HG02870 (cell line): ENCODE data around the gene DNAJB1.

Experiments
- ATAC-seq: cut with Tn5 transposase; IDR thresholded peaks from one replicate; pipeline ENCODE4 v1.9.1; 2021; ENCODE audit warnings: mild to moderate bottlenecking, moderate library complexity; ENCODE audit not compliant: unreplicated experiment

Gene DNAJB1

DNA sequence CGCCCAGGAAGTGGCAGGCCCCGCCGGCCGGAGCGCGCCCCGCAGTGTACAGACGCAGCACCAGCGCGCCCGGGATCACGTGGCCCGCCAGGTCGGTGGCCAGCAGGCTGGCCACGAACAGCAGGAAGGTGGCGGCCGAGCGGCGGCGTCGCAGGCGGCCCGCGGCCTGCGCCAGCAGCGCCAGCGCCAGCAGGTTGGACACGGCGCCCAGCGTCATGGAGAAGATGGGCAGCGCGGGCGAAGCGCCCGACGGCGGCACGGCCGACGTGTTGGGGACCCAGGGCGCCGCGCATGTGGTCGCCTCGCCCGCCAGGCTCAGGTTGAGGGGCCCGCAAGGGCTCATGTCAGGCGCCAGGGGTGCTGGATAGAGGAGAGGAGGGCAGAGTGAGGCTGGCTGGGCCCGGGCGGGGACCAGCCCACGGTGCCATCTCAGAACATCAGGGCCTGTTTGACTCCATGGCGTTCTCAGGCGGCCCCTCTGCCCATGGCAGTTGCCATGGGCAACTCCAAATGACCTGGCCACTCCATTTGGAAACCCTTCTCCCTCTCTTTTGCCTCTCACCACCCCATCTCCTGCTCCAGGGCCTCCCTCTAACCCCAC lies 44.1 kb downstream of the DNAJB1 start:
- ATAC-seq: no peak

DNA sequence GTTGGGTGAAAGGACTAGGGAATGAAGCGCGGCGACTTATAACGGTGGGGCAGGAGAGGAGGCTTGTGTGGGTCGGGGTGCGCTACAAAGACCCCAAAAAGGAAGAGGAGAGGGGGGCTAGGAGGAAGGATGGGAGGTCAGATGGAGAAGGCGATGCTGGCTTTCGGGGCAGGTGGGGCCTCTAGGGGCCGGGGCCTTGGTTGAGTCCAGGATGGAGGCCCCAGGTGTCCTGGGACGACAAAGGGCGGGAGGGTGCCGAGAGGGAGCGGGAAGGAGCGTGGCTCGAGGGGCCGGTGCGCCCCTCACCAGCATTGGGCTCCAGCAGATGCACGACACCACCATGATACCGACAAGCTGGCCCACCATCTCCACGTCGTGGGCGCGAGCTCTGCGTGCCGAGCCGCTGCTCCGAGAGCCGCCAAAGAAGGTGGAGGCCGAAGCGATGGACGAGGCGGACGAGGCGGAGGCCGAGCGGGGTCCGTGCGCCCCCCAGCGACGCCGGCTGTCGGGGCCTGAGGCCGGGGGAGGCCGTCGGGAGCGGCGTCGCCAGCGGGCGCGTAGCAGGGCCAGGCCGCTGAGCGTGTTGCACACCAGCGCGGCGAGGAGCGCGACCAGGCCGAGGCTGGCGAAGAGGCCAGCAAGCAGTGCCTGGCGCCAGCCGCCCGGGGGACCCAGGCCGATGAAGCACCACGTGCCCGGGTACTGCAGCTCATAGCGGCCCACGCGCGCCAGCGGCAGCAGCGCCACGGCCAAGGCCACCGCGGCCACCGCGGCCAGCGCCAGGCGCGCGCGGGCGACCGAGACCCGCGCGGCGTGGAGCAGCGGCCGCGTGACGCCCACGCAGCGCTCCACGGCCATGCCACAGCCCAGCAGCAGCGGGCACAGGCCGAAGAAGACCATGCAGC lies 44.9 kb downstream of the DNAJB1 start:
- no peak for ATAC-seq

DNA sequence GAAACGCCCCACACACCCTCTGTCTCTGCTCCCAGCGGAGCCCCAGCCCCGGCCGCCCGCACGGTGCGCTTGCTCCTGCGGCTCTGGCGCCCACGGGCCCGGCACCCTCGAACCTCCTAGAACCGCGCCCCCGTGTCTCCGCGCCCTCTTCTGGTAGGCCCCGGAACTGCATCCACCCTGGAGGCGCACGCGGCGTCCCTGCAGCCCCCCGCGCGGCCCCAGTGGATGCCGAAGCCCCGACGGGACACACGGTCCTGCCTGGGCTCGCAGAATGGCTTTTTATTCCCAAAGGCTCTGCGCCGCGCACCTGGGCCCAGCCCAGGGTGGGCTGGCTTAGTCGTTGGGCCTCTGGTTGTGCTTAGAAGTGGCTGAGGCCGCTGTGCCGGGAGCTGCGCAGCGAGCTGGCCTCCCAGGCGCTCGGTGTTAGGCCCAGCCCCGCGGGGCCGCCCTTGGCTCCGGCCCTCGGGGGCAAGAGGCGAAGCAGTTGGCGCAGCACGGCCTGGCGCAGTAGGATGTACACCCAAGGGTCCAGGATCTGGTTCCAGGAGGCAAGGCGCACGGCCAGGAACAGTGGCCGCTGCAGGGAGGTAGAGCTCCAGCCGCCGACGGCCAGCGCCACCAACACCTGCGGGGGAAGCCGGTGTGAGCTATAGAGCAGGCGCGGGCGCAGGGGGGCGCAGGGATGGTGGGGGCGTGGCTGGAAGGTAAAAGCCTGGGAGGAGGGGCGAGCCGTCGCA lies 45.8 kb downstream of the DNAJB1 start:
- ATAC-seq: no peak

DNA sequence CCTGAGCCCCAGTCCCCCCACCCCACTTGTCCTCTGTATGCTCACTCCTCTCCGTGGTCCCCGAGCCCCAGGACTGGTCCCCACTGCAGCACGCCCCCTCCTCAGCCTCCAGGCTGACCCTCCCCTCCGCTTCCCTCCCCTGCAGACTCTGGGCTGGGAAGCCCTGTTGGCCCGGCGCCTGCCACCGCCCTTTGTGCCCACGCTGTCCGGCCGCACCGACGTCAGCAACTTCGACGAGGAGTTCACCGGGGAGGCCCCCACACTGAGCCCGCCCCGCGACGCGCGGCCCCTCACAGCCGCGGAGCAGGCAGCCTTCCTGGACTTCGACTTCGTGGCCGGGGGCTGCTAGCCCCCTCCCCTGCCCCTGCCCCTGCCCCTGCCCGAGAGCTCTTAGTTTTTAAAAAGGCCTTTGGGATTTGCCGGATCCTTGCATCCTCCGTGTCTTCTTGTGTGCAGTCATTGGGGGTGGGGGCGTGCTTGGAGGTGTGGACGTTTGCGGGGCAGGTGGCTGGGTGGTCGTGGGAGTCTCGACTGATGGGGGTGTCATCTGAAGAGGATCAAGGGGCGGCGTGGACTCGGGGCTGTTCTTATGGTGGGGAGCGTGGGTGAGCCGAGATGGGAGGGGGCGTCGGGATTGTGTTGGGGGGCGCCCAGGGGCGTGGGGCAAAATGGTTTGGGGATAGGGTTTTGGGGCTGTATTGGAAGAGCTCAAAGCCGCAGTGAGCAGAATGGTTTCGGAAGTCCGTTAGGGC lies 46.6 kb downstream of the DNAJB1 start:
- ATAC-seq: no peak

DNA sequence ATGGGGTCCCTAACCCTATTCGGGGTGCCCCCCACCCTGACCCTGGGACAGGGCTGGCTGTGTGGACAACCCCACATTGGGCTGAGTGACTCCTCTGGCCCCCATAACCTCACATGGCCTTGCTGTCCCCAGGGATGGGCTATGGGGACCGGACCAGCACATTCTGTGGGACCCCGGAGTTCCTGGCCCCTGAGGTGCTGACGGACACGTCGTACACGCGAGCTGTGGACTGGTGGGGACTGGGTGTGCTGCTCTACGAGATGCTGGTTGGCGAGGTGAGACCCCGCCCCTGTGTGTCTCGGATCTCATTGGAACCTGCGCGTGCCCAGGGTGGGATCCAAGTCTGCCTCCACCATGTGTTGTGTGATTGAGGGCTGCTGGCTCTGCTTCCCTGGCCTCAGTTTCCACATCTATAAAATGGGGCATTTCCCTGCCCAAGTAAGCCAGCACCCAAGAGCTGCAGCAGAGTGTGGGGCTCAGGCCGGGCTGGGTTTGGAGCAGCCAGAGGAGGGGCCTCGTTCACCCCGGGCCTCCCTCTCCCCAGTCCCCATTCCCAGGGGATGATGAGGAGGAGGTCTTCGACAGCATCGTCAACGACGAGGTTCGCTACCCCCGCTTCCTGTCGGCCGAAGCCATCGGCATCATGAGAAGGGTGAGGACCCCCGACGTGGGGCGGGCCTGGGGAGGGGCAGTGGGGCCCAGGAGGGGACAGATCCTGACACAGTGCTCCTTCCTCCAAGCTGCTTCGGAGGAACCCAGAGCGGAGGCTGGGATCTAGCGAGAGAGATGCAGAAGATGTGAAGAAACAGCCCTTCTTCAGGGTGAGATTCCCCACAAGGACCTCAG lies 47.9 kb downstream of the DNAJB1 start:
- ATAC-seq: no peak

DNA sequence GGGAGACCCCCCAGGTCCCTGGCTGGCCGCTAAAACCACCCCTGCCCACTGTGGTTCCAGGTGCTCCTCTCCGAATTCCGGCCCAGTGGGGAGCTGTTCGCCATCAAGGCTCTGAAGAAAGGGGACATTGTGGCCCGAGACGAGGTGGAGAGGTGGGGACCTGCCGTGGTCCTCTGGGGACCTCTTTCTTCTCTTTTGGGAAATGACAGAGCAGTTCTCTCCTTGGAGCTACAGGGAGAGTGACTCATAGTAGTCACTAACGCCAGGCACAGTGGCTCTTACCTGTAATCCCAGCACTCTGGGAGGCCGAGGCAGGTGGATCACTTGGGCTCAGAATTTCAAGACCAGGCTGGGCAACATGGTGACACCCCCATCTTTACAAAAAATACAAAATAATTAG lies 50.4 kb downstream of the DNAJB1 start:
- no peak for ATAC-seq

DNA sequence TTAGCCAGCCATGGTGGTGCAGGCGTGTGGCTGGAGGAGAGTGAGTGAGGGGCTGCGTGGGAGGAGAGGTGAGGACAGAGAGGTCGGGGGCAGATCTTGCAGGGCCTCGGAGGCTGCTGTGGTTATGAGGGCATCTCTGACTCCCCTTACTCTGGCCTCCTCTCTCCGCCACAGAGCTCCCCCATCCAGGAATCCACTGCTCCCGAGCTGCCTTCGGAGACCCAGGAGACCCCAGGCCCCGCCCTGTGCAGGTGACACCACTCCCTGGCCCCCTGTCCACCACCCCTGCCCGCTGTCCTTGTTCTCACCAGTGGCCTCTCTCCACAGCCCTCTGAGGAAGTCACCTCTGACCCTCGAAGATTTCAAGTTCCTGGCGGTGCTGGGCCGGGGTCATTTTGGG lies 50.8 kb downstream of the DNAJB1 start:
- no peak for ATAC-seq
